GM19438 (cell line): ENCODE data around the gene CKB.
A peak's percentile ranks its signal among the peaks of the same experiment; 100 is the strongest.
"Not testable (repeated sequence)": the region's sequence is repeated elsewhere in the genome, so short reads cannot be mapped to it uniquely, and the experiment has no call there.

ENCODE experiments used
- ATAC-seq: cut with Tn5 transposase; IDR thresholded peaks from one replicate; pipeline ENCODE4 v1.9.1; 2021; ENCODE audit warnings: low read depth; ENCODE audit not compliant: unreplicated experiment

Gene CKB

DNA sequence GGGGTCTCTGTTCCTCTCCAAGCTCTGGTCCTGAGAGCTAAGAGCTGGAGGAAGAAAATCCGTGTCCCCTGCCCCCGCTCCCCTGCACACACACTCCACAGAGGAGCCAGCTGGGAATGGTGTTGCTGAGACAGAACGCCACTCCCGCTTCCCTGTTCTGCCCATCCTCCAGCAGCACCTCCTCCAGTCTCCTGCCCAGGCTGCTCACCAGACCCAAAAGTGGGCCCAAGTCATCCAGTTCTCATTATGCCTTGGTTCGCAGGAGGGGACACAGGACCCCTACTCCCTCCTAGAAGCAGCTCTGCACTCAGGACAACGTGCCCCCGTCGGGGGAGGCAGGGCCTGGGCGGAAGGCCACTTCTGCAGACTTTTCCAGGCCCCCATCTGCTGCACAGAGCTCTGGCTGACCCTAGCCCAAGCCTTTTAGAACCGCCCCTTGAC lies 5.5 kb upstream of the CKB start:
- ATAC-seq: no peak

DNA sequence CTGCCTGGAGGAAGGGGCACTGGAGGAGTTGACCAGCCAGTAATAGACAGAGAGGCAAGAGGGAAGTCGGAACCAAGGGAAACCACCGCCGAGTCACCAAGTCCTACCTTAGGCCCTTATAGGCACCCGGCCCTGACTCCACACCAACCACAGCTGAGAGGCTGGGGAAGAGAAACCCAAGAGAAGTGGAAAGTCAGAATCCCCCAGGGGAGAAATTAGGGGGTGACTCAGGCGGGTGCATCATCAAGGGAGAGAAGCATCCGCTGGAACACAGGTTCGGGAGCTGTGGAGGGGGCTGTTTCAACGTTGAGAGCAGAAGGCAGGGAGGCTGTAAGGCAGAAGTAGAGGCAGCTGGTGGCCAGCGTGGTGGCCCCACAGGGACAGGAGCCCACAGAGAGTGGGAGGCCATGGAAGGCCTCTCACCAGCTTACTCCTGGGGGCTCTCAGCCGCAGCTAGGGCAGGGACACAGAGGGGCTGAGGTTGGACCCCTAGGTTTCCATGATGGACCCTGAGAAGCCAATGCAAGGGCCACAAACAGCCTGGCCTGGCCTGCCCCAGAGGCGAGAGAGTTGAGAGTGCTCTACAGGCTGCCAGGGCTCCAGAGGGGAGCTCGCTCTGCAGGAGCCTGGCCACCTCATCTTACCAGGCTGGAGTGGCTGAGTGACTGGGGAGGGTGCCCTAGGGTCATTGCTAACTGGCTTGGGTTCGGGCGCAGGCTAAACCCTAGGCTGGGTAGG lies 4.9 kb upstream of the CKB start:
- peak; percentile 56 for ATAC-seq

DNA sequence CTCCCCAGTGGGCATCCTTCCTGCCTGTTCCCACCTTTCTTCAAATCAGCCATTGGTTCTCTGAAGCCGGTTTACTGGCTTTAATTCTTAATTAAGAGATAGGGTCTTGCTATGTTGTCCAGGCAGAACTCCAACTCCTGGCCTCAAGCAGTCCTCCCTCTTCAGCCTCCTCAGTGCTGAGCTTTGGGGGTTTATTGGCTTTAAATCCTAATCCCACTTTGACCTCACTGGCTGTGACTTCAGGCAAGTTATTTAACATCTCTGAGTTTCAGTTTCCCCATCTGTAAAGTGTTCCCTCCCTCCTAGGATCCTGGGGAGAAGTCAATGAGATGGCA lies 4.3 kb upstream of the CKB start:
- ATAC-seq: no peak

DNA sequence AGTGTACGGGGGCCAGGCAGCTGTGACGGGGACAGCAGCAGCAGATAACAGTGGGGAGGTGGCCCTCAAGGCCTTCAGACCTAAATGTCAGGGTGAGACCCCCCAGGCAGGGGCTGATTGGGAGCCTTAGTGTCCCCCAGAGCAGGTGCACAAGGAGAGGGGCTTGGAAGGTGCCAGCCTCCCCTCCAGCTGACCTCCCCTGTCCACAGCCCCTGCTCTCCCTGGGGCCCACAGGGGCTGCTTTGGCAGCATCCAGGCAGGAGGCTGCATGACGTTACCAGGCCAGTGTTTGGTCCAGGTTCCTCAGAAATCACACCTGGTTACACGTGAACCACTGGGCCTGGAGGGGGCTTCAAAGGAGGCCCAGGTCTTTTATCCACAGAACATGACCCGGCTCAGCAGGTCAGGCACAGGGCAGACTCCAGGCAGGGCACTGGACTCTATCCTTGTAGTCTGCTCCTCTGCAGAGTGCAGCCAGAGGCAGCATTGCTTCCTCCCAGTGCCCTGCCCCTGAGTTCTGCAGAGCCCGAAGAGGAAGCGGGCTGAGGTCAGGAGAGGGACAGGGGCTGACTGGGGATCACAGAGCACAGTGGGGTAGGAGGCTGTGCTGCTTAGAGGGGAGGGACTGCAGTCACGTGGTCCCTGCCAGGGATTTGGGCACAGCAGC lies 3.8 kb upstream of the CKB start:
- no peak for ATAC-seq

DNA sequence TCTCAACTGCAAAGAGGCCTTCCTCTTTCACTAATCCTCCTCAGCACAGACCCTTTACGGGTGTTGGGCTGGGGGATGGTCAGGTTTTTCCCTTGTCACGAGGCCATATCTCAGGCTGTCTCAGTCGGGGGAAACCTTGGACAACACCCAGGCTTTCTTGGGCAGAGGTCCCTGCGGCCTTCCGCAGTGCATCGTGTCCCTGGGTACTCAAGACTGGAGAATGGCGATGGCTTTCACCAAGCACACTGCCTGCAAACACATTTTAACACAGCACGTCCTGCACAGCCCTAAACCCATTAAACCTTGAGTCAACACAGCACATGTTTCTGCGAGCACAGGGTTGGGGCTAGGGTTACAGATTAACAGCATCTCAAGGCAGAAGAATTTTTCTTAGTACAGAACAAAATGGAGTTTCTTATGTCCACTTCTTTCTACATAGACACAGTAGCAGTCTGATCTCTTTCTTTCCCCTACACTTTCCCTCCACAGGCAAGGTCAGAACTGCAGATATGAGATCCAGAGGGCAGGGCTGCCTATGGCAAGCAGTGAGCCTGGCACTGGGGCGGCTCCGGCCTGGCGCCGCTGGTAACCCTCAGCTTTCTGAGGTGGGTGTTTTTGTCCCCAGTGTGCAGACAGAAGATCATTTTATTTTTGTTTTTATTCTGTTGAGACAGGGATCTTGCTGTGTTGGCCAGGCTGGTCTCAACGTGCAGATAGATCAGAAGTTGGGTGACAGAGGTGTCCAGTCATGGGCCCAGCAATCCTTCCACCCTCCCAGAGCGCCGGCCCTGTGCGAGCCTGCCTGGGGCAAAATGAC lies 3.0 kb upstream of the CKB start:
- not testable (repeated sequence) for ATAC-seq

DNA sequence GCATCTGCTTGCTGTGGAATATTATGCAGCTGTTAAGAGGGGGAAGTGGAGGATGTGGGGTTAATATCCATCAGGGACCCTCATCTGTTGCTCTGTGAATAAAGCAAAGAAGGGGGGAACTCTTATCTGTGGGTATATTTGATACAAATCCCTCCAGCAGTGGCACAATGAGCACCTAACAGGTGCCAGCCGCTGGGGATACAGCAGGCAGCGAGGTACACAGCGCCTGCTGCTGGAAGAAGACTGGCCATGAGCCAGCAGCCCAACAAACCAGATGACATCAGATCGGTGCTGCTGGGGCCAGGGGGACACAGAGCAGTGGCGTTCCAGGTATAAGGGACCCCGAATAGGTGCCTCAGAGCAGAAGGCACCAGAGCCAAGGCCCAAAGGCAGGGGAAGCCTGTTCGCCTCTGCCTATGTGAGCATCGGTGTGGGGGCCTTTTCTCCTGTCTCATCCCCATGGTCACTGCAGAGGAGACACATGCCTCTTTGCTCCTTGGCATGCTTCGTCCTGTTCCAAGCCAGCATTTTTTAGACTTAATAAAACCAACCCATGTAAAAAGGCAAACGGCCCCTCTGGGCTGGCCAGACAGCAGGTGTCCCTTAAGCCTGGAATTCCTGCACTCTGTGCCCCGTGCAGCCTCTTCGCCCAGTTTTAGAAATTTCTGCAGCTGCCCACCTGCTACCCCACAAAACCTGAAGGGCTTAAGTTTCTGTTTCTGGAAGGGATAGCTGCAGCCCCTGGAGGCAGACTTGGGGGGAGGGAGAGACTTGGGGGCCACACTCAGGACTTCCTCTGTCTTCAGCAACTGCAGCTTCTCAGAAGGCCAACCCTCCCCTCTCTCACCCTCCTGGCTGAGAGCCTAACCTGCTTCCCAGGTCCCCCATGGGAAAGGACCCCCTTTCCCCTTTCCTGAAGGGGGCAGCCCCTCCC lies 1.6 kb upstream of the CKB start:
- no peak for ATAC-seq

DNA sequence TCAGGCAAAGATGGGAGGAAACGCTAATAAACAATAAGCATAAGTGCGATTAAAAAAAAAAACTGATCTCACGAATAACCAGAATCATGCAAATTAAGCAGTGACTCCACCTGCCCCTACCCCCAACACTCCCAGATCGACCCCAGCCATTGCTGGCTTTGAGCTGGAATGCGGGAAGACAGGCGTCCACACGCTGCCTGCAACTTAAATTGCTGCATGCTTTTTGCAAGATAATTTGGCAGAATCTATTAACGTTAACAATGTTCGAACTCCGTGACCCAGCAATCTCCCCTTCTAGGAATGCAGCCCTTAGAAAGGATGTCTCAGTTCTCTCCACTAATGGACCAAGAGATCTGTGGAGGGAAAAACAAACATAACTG lies 935 bp upstream of the CKB start:
- no peak for ATAC-seq

DNA sequence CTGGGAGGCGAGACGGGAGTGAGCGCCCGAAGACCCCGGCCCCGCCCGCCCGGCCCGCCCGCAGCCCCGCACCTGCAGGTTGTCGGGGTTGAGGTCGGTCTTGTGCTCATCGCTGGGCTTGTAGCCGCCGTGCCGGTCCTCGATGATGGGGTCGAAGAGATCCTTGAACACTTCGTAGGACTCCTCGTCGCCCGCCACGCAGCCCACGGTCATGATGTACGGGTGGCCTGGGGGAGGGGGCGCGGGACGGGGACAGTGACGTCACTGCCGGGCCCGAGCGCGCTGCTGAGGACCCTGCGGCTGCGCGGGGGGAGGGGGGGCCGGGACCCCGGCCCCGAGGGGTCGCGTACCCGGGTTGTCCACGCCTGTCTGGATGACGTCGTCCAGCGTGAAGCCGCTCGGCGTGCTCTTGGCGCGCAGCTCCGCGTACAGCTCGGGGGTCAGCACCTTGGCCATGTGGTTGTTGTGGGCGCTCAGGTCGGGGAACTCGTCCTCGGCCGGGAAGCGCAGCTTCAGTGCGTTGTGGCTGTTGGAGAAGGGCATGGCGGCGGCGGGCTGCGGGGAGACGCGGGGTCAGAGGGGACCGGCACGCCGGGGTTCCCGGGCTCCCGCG lies 573 bp downstream of the CKB start:
- ATAC-seq: no peak

DNA sequence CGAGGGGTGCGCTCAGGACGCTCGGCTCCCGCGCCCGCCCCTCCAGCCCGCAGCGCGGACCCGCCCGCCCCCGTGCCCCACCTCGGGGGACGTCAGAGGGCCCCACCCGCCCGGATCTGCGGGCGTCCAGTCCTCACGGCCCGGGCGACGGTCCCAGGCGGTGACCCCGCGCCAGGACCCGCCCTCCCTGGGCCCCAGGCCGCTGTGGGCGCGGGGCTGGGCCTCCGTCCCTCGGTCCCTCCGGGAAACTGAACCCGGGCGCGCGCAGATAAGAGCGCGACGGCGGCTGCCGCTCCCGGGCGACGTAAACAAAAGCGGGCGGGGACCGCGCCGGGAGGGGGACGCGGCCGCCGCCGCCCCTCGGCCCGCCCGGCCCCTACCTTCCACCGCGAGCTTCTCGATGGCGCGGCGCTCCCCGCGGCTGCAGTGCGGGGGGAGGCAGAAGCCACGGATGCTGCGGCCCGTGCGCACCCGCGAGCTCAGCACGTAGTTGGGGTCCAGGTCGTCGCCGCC lies 1.1 kb downstream of the CKB start:
- no peak for ATAC-seq

DNA sequence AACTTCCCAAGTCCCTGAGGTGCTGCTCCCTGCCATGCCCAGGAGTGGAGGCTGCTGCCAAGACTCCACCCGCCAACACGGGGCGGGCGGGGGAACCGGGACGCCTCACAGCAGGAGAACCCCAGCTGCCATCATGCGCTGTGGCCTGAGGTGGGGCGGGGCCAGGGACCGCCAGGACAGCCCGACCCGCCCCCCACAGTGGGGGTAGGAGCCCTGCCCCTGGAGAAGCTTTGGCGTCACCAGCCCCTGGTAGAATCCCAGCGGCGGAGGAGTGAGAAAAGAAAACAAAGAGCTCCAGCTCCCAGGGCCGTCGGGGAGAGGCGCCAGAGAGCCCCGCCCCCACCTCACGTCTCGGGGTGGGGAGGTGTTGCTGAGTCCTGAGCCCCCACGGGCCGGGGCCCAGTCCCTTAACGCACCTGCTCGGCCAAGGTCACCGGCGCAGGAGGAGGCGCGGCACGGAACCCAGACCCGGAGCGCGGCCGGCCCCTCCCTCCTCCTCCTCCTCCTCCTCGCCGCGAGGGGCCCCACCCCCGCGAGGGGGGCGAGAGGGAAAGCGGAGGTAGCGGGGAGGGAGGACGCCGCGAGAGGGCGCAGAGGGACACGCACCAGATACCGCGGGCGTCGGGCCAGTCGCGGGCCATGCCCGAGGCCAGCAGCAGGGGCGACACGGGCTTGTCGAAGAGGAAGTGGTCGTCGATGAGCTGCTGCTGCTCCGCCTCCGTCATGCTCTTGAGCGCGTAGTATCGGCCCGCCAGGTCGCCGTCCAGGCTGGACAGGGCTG lies 1.8 kb downstream of the CKB start:
- peak; percentile 55 for ATAC-seq

DNA sequence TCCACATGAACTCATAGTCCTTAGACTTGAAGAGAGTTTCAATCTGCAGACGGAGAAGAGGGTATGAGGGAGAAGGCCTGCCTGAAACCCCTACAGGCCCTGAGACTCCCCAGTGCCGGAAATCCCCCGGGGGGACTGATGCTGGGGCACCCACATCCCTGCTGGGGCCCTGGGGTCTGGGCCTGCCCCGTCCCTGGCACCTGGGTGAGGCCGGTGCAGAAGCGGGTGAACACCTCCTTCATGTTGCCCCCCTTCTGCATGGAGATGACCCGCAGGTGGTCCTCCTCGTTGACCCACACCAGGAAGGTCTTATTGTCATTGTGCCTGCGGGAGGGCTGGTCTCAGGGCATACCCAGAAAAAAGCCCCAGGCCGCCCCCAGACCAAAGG lies 2.4 kb downstream of the CKB start:
- no peak for ATAC-seq

DNA sequence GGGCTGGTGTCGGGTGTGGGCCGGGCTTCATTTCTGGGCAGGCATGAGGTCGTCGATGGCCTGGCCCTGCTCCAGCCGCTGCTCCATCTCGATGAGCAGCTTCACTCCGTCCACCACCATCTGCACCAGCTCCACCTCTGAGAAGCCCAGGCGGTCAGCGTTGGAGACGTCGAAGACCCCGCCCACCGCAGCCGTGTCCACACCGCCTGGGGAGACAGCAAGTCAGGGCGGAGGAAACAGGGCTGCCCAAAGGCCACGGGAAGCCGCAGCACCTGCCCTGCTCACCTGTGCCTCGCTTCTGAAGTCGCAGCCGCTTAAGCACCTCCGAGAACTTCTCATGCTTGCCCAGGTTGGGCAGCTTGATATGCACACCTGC lies 2.8 kb downstream of the CKB start:
- ATAC-seq: no peak

DNA sequence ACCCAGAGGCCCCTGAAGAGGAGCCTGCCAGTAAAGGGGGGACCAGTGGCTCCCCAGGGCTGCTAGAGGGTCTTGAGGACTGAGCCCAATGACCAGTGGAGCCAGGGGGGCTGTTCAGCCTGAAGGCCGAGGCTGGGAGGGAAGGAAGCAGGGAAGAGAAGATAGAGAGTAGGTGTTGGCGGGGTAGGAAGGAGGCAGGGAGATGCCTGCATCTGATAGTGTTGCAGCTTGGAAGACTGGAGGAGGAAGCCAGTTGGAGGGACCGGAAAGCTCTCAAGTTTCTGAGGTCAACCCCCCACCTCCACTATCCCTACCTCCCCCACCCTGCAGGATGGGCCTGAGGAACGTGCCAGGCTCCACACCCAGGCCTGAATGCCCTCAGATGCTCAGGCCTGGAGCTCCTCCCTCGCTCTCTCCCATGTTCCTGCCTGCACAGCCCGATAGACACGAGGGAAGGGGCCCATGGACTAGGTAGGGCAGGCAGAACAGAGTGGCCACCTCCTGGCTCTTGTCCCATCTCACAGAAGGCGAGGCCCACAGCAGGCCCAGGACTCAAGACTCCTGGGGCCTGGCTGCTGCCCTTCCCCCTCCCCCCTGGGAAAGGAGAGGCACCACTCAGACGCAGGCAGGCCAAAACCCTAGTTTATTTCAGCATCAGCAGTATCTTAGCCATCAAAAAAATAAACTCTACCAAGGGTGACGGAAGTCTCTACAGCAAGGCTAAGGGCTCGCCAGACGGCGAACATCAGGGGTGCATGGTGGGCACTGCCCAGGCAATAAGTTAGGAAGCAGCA lies 3.4 kb downstream of the CKB start:
- no peak for ATAC-seq

DNA sequence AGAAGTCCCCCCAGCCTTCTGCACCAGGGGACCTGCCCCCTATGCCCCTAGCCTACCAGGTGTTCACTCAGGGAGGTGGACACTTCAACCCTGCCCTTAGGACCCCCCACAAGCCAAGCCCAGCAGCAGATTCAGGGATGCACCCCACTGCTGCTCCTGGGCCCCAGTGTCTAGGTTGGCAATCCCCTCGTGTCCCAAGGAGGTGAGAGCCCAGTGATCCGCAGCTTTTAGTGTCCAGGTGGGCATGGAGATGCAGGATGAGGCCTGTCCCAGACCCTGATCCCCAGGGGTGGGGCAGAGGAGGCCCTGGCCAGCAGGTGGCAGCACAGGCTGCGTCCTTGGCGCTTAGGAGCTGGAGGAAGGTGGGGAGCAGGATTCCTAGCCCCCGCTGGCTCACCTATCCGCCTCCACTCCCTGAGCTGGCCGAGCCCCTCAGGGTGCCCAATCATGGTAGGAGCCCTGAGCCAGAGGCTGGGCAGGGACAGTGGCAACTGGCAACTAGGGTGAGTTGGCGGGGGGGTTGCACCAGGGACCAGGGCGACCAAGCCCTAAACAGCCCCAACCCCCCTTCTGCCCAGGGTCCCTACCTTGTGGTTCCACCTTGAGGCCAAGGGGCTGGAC lies 4.1 kb downstream of the CKB start:
- ATAC-seq: no peak

DNA sequence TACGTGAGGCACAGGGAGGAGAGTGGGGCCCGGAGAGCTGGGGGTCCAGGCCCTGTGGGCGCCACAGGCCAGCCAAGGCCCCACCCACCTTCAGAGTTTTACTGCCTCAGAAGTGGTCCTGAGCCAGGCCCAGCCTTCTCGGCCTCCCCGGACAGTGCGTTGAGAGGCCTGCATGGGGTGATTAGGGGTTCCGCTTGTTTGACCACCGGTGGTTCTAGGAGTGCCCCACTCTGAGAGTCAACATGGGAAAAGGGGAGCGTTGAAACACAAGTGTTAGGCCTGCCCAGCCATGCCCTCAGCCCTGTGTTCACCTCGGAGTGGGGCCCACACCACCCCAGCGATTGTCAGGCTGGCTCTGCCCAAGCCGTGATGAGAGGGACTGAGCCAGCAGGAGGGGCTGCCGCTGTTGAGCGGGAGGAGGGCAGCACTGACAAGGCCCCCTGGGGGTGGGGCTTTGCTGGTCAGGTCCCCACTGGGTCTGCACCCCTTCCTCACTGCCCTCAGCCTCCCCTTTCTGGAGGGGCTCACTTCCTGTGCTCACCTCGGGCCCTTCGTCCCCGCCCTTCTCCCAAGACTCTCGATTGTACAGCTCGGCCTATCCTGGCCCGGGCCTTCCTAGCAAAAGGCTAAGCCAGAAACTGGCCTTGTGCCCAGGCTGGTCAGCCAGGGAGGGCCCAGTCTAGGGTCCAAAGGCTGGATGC lies 4.8 kb downstream of the CKB start:
- ATAC-seq: no peak

DNA sequence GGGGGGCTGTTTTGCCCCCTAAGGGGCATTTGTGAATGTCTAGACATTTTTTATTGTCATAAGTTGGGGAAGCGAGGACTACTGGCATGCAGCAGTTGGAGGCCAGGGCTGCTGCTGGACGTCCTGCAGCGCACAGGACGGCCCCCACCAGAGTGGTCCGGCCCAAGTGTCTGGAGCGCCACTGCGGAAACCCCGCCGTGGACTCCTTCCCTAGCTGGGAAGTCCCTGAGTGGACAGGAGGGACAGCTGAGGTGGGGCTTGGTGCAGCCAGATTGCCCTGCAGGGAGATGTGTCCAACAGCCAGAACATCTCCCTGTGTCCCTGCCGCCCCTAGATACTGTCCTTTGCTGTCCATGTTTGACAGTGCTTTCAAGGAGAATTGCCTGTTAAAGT lies 5.5 kb downstream of the CKB start:
- no peak for ATAC-seq

DNA sequence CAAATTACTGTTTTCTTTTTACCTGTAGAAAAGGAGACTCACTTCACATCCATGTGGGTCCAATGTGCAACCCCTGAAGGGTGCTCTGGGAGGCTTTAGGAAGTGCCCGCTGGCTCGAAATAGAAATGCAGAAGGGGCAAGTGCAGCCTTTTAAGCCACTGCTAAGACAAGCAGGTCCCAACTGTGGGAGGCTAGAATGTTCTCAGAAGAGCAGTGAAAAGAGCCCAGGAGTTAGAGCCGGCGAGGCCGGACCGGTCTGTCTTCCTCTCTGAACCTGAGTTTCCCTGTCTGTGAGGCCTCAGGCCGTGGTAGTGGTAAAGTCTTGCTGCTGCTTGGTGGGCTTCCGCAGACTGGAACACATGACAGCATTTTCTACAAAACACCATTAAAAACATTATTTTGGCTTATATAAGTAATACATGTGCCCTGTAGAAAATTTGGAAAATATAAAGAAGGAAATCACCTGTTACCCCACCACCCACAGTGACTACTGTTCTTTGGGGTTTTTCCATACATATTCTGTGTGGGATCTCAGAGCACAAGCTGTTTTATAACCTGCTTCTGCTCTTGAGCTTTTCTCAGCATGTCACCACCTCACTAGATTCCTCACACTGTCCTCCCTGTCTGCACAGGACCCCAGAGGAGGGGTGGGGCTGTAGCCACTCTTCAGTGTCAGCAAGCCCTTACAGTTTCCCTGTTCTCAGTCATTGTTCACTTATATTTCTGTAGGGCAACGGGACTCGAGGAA lies 6.0 kb downstream of the CKB start:
- ATAC-seq: no peak
